ENCODE data around the gene RALGAPA2.

DNA sequence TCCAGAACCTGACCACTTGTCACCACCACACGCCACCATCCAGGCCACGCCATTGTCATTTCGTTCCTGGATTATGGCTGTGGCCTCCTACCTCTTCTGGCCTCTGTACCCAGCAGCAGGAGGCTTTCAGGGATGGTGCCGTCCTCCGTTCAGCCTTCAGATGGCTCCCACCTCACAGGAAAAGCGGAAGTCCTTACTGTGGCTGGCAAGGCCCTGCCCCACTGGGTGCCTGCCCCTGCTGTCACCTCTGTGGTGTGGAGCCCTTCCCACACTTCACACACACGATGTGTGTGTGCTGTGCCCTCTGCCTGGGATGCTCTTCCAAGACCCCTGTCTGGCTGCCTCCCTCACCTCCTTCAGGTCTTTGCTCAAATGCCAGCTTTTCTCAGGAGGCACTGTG lies 275.1 kb downstream of the RALGAPA2 start:
- TF ChIP-seq, protein P1, sequence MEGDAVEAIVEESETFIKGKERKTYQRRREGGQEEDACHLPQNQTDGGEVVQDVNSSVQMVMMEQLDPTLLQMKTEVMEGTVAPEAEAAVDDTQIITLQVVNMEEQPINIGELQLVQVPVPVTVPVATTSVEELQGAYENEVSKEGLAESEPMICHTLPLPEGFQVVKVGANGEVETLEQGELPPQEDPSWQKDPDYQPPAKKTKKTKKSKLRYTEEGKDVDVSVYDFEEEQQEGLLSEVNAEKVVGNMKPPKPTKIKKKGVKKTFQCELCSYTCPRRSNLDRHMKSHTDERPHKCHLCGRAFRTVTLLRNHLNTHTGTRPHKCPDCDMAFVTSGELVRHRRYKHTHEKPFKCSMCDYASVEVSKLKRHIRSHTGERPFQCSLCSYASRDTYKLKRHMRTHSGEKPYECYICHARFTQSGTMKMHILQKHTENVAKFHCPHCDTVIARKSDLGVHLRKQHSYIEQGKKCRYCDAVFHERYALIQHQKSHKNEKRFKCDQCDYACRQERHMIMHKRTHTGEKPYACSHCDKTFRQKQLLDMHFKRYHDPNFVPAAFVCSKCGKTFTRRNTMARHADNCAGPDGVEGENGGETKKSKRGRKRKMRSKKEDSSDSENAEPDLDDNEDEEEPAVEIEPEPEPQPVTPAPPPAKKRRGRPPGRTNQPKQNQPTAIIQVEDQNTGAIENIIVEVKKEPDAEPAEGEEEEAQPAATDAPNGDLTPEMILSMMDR (IDR thresholded peaks at IDR 0.05; ENCODE audit: low read length) = no peak
- TF ChIP-seq EZH2 (IDR thresholded peaks at IDR 0.05; ENCODE audit: borderline replicate concordance, low read length) = no peak

All from OCI-LY1 (cell line).